CD4-positive, alpha-beta T cell treated with Interferon alpha-2 for 1 hour (primary cell): ENCODE data around the gene TMEM72.

Experiments used
- DNase-seq, 2 donors: peaks; one replicate each; pipeline ENCODE4 v3.0.0-alpha.2; 2020 to 2022

Gene TMEM72

DNA sequence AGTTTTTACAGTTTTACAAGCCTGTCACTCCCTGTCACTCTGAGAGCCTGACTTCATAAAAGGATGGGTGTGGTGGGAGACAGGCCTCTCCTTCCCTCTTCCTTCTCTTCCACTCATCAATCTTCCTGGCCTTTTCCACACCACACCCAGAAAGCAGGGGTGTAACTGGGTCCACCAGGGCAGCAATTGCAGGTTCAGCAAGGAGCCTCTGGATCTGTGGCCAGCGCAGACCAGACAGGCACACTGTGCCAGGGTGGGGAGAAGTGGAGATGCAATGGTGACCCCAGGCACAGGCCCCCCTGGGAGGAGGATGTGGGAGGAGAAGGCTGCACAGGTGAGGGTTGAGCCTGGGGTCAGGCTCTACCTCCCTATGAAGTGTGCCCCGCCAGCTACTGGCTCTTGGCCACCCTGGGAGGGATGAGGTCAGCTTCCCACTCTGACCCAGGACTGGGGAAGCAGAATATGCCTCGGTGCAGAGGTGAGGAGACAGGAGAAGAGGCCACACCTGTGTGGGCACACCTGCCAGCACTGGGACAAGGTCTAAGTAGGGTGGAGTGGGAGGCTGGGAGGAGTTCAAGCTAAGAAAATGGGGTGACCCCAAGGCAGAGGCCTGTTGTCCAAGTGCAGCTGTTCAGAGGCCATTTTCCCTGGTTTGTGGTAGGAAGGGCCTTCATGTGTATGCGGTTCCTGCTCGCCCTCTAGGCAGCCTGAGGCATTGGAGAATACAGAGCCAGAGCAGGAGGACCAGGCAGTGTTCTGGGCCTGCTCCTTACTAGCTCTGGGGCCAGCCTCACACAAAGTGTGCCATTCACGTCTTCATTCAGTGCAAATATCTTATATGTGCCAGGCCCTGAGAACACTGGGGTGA, 20.2 kb upstream of the TMEM72 start:
- DNase-seq, result no peak

DNA sequence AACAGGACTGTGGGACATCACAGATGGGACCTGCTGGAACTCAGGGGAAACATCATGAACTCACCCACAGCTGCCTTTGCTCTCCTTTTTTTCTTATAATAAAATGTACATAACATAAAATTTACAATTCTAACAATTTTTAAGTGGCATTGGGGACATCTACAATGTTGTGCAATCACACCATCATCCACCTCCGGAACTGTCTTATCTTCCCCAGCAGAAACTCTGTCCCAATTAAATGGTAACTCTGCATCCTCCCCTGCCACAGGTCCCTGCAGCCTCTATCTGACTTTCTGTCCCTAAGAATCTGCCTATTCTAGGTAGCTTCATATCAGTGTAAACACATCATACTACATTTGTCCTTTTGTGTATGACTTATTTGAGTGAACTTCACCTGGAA, 19.4 kb upstream of the TMEM72 start:
- no peak for DNase-seq

DNA sequence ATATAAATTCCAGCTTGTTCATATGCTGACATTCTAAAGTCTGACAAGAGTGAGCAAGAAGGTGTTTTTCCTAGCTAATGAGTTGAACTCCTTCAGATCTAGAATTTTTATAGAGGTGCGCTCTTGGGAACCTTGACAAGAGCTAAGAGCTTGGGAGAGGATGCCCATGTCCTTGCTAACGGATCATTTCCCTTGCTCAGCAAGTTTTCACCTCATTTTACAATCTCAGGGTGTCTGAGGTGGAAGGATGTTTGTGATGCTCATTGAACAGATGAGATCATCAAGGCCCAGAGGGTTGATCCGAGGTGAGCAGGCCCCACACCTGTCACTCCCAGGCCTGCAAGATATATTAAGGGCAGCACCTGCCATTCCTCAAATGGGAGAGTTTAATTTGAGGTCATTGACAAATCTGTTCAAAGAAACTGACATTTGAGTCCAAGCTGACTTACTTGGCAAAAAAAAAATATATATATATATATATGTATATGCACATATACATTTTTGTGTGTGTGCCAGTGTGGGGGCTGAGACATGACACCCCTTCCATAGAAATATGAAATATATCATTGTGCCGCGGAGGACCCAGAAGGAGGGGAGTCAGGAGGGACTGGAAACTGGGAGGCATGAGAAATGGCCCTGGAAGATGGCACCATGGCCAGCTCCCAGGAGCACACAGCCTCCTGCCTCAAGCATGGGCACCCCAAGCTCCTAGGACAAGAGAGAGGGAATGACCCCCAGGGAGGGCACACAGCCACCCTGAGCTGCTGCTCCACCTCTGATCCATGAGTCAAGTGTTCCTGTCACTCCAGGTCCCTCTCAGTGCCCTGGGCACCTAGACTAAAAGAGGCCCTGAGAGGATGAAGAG, 17.3 kb upstream of the TMEM72 start:
- DNase-seq, result no peak

DNA sequence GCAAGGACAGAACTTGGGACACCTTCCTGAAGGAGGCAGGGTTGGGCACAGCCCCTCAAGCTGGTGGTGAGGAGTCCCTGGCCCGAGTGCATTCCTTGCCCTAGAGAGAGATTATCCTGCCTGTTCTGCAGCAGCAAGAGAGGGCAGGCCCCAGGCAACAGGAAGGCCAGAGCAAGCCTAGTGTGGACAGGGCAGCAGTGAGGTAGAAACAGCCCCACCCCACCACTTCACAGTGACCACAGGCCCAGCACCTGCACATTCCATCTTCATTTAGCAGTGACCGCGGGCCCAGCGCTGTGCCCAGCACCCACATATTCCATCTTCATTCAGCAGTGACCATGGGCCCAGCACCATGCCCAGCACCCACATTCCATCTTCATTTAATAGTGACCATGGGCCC, 16.4 kb upstream of the TMEM72 start:
- no peak for DNase-seq

DNA sequence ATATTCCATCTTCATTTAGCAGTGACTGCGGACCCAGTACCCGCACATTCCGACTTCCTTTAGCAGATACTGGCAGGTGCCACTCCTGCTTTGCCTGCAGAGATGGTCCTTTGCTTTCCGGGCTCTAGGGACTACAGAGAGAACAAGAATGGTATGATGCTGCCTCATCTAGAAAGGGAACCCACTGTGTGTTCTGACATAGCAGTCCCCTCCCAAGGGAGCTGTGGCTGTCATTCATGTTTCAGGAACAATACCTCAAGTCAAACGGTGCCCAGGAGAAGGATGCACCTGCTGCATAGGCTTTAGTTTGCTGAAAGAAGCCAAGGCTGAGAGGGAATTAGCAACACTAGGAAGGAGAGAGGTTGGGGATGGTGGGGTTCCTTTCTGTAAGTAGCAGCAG, 15.9 kb upstream of the TMEM72 start:
- no peak for DNase-seq

DNA sequence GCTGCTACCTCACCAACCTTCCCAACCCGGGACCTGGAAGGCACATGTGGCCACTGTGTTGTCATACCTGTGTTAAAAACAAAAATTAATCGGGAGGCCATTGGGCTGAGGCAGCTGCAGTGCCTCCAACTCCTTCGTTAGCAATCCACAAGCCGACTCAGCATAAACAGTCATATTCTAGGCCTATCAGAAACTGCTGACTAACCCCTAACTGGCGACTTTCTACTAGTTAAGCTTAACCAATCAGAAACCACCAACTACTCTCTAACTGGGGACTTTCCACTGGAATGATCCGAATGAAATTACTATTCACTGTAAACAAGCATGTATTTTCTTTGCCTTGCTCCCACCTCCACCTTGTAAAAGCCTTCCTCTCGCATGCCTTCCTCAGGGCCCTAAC, 14.1 kb upstream of the TMEM72 start:
- DNase-seq, result no peak

DNA sequence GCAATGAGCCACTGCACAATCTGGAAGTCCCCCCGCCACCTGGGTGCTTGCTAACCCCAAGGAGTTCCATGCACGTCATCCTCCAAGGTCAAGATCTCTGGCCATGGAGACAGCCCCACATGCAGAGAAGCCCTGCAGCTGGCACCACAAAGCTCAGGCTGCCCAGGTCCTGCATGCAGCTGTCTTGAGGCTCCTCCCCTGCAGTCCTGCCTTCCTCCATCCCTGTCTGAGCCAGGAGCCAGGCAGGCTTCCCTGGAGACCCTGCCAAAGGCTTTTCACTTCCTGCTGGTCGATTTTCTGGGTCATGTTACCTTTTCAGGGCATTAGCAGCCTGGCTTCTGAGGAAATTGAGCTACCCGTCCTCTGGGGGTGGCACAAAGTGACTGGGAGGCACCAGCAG, 12.5 kb upstream of the TMEM72 start:
- no peak for DNase-seq

DNA sequence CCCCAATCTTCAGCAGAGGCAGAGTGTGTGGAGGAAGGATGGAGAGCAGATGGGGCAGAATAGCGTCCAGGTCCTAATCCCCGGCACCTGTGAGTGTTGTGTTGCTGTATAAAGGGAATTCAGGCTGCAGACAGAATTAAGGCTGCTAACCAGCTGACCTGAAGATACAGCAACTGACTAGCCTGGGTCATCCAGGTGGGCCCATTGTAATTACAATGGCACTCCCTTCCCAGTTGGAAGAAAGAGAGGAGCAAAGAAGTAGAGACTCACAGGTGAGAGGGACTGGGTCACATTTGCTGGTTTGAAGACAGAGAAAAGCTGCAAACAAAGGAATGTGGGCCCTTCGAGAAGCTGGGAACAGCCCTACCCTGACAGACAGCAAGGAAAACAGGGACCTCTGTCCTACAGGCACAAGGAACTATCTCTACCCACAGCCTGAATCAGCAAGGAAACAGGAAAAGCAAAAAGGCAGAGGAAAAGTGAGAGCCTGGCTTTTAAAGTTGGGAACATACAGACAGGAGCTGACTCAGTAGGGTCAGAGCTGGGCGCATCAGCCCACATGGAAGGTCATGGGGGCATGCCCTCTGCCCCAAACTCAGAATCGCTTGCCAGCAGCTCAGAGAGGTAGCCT, 11.6 kb upstream of the TMEM72 start:
- DNase-seq, result no peak

DNA sequence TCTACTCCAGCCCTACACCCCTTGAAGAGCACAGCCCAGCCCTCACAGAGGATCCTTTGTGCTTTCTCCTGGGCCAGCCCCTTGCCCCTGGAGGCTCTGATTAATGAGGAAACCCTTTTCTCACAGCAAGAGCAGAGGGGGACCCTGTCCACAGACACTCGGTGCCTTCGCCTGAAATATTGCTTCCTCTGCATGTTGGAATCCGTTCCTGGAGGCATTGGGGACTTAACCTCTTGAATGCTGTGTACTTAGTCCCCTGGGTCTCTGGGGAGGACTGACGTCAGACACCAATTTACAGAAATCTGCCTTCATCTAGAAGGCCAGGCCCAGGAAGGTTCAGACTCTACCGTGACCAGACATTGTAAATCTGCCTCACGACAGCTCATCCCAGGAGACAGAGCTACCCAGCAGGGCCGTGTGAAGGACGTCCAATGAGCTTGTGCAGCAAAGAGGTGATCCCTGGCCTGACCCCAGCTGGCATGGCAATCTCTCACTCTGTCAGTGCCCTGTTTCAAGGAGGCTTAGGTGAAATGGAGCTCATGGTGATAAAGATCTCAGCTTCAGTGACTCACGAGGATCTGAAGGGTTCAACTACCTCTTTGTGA, 8.1 kb upstream of the TMEM72 start:
- no peak for DNase-seq

DNA sequence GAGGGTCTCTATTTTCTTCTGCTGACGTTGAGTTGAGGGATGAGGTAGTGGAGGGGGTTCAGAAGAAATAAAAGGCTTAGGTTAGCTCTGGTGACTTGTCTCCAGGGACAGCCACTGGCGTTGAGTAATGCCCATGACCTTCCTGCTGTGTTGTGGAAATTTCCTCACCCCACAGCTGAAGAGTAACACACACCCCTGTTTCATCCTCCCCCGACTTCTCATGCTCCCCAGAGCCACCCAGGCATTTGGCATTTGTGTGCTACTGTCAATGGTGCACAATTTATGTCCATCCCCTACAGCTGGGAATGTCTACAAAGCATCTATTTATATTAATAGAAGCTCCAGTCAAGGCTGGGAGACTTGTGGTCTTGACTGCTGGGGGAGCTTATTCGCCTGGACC, 4.7 kb upstream of the TMEM72 start:
- DNase-seq, result no peak

DNA sequence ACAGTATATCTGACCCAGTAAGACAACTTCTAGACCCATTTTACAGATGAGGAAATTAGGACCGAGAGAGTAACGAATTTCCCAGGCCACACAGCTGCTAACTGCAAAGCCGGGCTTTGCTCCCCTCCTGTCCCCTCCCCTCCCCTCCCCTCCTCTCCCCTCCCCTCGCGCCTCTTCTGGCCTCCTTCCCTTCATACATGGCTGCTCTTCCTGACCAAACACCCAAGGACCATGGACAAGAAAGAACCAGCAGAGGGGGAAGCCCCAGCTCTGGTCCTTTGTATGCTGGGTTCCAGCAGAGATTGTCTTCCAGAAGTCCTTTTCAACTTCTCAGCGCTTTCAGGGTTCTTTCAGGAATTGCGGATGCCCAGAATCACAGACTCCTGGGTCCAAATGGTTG, 3.6 kb upstream of the TMEM72 start:
- no peak for DNase-seq

DNA sequence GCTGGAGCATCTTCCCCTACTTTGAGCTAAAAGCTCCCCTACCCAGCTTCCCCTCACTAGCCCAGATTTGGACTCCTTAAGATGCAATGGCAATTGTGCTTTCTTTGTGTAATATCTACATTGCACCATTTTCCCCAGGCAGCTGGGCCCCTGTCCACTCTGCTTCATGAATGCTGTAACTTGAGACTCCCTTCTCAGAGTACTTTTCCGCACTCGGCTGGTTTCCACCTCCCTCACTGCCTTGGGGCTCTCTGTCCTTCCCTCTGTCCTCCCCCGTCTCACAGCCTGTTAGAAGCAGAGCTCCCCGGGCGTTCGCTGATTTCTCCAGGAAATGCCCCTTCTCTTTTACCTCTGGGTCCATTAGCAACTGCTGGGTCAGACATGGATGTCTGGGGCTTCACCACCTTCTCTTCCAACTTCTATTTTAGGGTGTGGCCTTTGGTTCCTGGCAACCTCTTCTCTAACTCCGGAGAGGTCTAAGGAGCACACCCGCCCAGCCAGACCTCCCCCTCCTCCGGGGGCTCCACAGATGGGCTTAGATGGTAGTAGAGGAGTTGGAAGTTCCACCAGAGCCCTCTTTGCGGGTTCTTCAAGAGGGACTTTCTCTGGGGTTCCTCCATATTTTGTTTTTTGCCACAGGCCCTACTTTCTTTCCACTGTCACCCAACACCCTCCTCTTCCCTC, 2.9 kb upstream of the TMEM72 start:
- no peak for DNase-seq

DNA sequence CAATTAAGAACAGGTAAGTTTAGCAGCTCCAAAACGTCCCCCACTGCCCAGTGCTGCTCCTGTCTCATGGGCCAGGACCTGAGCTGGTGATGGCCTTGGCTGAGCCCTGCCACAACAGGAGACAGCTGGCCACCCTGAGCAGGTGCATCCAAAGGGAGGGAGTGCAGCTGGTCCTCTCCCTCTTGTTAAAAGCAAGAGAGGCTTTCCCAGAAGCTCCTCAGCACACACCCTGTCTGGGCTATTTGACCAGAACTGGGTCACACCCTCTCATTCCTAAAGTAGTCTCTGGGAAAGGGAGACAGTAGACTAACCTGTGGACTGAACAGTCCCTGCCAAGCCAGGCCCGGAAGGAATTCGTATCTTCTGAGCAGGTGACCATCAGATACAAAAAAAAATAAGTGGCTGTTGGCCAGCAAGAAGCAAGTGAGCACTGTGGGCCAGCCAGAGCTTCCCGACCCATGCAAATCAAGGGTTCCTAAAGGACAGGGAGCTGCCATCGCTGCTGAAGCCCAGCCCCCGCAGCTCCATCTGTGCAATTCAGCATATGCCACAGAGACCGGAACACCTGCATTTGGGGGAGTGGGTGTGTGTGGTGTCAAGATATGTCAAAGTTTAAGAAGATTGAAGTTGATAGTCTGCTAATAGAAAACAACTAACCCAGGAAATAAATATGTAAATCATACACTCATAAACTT, 2.1 kb upstream of the TMEM72 start:
- no peak for DNase-seq

DNA sequence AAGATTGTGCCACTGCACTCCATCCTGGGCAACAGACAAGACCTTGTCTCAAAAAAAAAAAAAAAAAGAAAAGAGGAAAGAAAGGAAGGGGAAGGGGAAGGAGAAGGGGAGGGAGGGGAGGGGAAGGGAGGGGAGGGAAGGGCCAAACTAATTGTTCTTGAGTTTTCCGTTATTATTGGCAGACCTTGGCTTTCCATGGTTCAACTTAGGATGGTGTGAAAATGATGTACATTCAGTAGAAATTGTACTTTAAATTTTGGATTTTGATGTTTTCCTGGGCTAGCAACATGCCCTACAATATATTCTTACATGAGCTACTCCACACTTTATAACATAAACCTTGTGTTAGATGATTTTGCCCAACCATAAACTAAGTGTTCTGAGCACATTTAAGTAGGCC, 1.2 kb upstream of the TMEM72 start:
- DNase-seq, result no peak

DNA sequence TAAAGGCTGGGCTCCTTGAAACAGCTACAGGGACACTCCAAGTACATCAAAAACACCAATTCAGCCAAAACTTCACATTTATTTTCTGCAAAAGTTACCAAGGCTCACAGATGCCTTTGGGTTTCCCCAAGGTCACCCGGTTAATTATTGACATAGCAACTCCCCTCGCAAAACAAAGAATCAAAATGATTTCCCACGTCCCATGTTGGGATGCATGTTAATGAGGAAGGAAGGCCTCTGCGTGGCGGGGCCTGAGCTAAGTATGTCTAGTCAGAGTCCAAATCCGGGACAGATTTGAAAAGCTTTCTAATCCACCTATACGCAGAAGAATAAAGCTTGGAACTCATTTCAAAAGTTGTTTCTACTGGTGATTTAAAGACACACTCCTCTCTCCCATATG, 535 bp upstream of the TMEM72 start:
- no peak for DNase-seq

DNA sequence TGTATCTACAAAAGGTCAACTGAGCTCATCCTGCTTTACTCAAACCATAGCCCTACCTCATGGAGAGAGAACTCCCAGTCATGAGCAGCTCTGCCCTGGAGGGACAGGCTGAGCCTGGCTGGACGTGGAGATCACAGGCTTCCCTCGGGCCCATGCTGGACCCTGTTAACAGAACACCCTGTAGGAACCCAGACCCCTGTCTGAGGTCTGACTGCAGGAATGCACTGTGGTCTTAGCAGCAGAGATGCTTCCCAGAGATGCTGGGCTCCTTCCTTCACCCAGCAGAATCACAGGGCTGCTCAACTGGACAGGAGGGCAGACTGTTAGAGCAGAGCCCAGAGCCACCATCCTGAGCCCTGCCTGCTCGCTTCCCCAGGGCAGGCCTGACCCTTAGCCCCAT, 814 bp downstream of the TMEM72 start:
- no peak for DNase-seq

DNA sequence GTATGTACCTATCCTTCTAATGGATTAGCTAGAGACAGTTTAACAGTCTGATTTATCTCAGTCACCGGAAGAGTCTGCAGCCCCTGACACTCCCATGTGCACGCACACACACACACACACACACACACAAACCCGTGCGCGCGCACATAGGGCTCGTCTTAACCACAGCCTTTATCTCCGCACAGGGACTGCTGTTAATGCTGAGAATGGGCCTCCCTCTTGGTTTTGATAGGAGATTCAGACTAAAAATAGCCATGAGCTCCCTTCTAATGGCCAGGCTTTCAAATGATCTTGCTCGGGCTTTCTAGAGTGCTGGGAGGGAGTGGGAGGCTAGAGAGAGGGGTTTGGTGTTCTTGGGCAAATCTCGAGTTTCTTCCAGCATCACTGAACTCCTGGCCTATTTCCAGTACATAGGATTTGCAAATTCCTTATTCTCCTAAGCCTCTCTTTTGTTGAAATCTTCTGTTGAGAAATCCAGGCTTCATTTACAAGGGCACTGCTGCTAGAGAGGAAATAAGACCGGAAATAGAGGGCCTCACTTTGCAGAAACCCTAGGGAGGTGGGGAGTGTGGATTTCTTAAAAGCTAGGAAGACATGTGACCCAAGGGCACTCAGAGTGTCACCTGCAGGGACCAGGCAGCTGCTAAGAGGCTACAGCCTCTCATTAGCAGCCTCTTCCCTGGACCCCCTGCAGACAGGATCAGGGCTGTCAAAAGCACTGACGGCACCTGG, 2.4 kb downstream of the TMEM72 start:
- DNase-seq, result peak; percentile 25 to 36

DNA sequence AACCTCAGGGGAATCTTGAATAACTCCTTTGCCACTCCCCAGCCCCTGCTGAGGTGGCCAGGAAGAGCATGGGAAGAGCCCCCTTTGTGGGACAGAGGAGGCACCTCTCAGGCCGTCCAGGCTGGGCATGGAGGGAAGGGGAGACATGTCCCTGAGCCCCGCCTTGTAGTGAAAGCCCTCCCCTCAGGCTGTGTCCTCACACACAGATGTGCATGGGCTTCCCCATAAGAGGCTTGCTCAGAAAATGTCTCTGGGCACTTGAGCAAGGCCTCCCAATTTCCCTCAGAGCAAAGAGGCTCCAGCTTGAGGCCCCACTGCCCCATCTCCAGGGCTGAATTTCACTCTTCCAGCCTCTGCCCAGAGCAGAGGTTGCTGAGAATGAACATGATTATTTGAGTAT, 3.8 kb downstream of the TMEM72 start:
- no peak for DNase-seq

DNA sequence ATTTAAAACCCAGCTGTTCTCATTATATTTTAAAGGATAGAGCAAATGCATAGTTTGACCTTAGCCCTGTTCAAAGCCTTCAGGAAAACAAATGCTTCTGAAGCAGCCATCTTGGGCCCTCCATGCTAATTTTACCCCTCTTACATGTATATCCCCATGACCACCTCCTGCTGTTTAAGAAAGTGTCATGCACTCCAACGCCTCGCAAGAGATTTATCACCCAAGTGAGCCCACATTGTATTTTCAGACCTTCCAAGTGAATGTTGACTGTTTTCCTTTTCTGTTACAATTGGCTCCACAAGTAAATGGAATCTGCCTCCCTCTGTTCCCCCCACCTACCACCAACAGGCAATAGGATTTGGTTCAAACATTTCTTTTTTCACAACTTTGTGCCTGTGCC, 5.3 kb downstream of the TMEM72 start:
- no peak for DNase-seq

DNA sequence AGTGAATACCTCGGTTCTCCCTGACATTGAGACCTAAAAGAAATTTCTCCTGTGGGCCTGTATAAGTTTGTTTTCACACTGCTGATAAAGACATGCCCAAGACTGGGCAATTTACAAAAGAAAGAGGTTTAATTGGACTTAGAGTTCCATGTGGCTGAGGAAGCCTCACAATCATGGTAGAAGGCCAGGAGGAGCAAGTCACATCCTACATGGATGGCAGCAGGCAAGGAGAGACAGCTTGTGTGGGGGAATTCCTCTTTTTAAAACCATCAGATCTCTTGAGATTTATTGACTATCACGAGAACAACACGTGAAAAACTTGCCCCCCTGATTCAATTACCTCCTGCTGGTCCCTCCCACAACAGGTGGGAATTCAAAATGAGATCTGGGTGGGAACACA, 6.7 kb downstream of the TMEM72 start:
- no peak for DNase-seq

DNA sequence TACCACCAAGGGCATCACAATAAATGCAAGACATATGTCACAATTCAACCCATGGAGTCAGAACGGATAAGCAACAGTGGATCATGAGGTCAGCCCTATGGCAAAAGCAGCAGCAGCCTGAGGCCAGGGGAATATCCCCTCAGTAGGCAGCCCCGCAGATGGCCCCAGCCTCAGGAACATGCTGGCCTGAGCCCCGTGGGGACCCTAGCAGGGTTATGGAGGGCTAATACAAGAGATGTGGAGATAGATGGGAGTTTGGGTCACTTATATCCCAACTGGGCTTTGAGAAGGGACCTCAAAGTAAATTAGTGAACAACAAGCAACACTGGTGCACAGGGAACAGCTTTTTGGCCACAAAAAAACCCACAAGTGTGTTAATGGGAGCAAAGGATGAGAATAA, 9.1 kb downstream of the TMEM72 start:
- no peak for DNase-seq
